Osteocyte (in vitro differentiated cells): ENCODE data around the gene TSR3. TPM values are rescaled to one million over a fixed set of nuclear protein-coding genes. Genes with fewer than 3 reads are reported as not detected.

Source experiments
- DNase-seq: peaks from one replicate; pipeline ENCODE4 v3.0.0; 2021; ENCODE audit warnings: mixed read lengths; ENCODE audit not compliant: unreplicated experiment; ENCODE audit errors: extremely low spot score
- H3K27ac Mint-ChIP-seq: one replicate; pipeline ENCODE4 v1.8.0; 2021; ENCODE audit warnings: mild to moderate bottlenecking, mixed read lengths; ENCODE audit not compliant: unreplicated experiment
- H3K27me3 Mint-ChIP-seq: one replicate; pipeline ENCODE4 v1.8.0; 2021; ENCODE audit warnings: mixed read lengths; ENCODE audit not compliant: unreplicated experiment
- H3K36me3 Mint-ChIP-seq: one replicate; pipeline ENCODE4 v1.8.0; 2021; ENCODE audit warnings: mixed read lengths; ENCODE audit not compliant: unreplicated experiment
- H3K4me1 Mint-ChIP-seq: one replicate; pipeline ENCODE4 v1.8.0; 2021; ENCODE audit warnings: mixed read lengths; ENCODE audit not compliant: unreplicated experiment
- H3K4me3 Mint-ChIP-seq: one replicate; pipeline ENCODE4 v1.8.0; 2021; ENCODE audit warnings: mild to moderate bottlenecking, moderate library complexity, mixed read lengths; ENCODE audit not compliant: unreplicated experiment
- H3K9me3 Mint-ChIP-seq: one replicate; pipeline ENCODE4 v1.8.0; 2021; ENCODE audit warnings: mixed read lengths; ENCODE audit not compliant: unreplicated experiment
- CTCF ChIP-seq: fragments of 200-600 bp; sonication (generic); IDR thresholded peaks from 2 replicates; pipeline ENCODE4 v1.5.0; 2021; ENCODE audit warnings: antibody characterized with exemption, mild to moderate bottlenecking, moderate library complexity
- total RNA-seq: library from RNA; stranded (reverse); gene quantifications from 2 replicates; pipeline ENCODE4 v1.2.1, GENCODE V29; 2021

The TSR3 gene
- total RNA-seq, 1 donor from 2014 or later, result 58.0 TPM

- H3K27ac Mint-ChIP-seq, result peak overlapping the region; percentile 50
- no peak for DNase-seq
- peaks cover 29% of the 10 kb centered on the region for H3K4me1 Mint-ChIP-seq
- H3K27me3 Mint-ChIP-seq, result no peaks in the 10 kb centered on the region
- H3K9me3 Mint-ChIP-seq, result no peaks in the 10 kb centered on the region
- TF ChIP-seq CTCF, result no peak
- no peaks in the 10 kb centered on the region for H3K36me3 Mint-ChIP-seq
- H3K4me3 Mint-ChIP-seq, result peak overlapping the region; percentile 66
These were observed 43.4 kb downstream of the TSR3 start for GRCh38 chr16:1308036-1308976.

DNA sequence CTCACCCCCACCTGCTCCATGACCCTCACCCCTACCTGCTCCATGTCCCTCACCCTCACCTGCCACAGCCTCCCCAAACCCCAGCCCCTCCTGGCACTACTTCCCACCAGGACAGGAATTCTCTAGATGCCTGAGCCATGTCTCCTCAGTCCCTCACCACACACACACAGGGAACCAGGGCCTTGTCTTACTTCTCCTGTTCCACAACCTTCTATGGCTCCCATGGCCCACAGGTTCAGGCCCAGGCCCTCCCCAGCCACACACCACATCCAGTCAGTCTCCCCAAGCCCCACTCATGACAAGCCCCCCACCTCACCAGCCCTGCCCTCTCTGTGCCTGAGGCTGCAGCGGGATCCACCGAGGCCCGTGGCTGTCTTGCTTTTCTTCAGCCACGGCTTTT, 45.3 kb downstream of the TSR3 start:
- Mint-ChIP-seq H3K36me3 (no peaks in the 10 kb centered on the region), H3K9me3 (no peaks in the 10 kb centered on the region), H3K27me3 (no peaks in the 10 kb centered on the region), H3K27ac (no peak overlapping the region), H3K4me3 (no peak overlapping the region), H3K4me1 (peaks cover 13% of the 10 kb centered on the region)
- no peak for TF ChIP-seq CTCF
- DNase-seq, result no peak

DNA sequence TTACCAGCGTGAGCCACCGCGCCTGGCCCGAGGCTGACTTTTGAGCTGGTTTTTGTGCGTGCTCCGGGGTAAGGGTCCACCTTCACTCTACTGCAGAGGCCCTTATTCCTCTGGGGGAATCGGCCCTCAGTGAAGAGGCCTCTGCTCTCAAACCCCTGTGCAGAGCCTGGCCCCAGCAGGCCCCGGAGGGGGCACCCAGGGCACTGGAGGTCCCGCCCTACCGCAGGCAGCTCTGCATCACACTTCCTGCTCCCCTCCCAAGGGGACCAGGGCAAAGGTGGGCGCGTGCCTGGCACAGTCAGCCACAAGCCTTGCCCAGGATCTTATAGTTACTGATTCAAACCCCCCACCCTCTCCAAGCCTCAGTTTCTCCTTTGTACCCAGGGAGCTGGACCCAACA, 45.9 kb downstream of the TSR3 start:
- no peak for DNase-seq
- Mint-ChIP-seq H3K27ac (no peak overlapping the region), H3K27me3 (no peaks in the 10 kb centered on the region), H3K4me1 (peaks cover 8% of the 10 kb centered on the region), H3K9me3 (no peaks in the 10 kb centered on the region), H3K4me3 (no peak overlapping the region), H3K36me3 (no peaks in the 10 kb centered on the region)
- no peak for TF ChIP-seq CTCF

GRCh38 chr16:1301562-1301961, 50.1 kb downstream of the TSR3 start:
- no peak for TF ChIP-seq CTCF
- Mint-ChIP-seq H3K27me3 (peaks cover 23% of the 10 kb centered on the region), H3K4me3 (no peak overlapping the region), H3K27ac (no peak overlapping the region), H3K4me1 (peaks cover 2% of the 10 kb centered on the region), H3K36me3 (no peaks in the 10 kb centered on the region), H3K9me3 (no peaks in the 10 kb centered on the region)
- DNase-seq, result no peak

DNA sequence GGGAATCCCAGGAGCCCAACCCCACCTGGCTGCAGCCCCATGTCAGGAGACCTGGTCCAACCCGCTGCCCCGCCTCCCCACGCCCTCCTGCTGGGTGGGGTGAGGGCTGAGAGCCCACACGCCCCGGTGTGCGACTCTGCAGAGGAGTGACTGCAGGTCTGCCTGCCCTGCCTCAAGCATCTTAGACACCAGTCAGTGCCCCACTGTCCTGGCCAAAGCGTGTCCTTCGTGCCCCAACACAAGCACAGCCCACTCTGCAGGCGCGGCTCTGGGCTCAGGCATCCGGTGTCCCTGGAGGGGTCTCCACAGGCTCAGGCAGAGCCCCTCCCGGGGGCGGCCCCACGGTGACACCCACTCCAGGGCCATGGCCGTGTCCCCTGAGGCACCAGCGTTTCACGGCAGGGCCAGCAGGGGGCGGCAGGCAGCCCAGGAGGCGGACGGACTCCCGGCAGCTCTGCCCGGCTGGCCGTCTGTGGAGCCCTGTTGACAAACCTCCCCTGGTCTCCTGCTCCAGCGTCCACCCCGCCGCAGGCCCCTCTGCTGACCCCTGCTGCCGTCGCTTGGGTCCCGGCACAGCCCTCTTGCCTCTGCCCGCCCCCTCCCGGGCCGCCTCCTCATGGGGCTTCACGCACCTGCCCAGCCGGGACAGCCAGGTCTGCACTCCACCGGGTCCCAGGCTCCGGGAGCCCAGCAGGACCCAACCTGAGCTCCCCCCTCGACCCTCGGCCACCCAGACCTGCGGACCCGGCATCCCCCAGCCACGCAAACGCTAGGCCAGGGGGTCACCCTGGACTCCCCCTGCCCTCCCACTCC, 50.8 kb downstream of the TSR3 start:
- H3K36me3 Mint-ChIP-seq, result no peaks in the 10 kb centered on the region
- H3K27me3 Mint-ChIP-seq, result peaks cover 23% of the 10 kb centered on the region
- DNase-seq, result peak; percentile 92
- no peaks in the 10 kb centered on the region for H3K9me3 Mint-ChIP-seq
- H3K4me1 Mint-ChIP-seq, result peaks cover 2% of the 10 kb centered on the region
- no peak overlapping the region for H3K4me3 Mint-ChIP-seq
- TF ChIP-seq CTCF, result peak; percentile 76
- H3K27ac Mint-ChIP-seq, result no peak overlapping the region
